Mammary epithelial cell (primary cell): Measurements from ENCODE around the gene C2CD4D.

Experiments used
- EZH2 ChIP-seq: IDR thresholded peaks from 2 replicates; pipeline ENCODE4 v1.6.1; 2012; ENCODE audit warnings: low read length, inconsistent platforms, borderline replicate concordance
- TF ChIP-seq, protein P1 (sequence below), 2 donors: IDR thresholded peaks in 1 of 2; conservative IDR thresholded peaks in 1 of 2; 2 replicates each; pipeline ENCODE4 v1.5.1; 2011 to 2012; ENCODE audit warnings: inconsistent platforms in 2 of 2, low read length in 2 of 2, mild to moderate bottlenecking in 2 of 2, control low read depth in 1 of 2, low read depth in 1 of 2; ENCODE audit not compliant: insufficient read depth in 1 of 2; ENCODE audit errors: extremely low read depth in 1 of 2

DNA sequence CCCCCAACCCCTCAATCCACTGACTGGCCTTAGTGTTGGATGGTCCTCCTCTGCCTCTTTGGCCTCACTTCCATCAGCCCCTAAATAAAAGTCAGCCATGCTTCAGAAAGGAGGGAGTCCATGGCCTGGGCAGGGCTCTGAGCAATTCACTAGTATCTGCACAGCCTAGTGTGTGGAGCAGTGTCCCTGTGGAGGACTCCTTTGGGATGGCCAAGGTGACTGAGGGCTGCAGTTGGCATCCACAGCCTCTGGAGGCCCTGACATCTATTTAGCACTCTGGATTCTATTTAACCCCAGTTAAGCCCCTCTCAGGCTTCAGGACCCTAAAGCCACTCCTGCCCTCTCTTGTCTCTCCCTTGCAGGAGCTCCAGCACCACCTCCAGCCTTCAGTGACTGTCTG lies 10.3 kb upstream of the C2CD4D start:
- TF ChIP-seq, protein P1, sequence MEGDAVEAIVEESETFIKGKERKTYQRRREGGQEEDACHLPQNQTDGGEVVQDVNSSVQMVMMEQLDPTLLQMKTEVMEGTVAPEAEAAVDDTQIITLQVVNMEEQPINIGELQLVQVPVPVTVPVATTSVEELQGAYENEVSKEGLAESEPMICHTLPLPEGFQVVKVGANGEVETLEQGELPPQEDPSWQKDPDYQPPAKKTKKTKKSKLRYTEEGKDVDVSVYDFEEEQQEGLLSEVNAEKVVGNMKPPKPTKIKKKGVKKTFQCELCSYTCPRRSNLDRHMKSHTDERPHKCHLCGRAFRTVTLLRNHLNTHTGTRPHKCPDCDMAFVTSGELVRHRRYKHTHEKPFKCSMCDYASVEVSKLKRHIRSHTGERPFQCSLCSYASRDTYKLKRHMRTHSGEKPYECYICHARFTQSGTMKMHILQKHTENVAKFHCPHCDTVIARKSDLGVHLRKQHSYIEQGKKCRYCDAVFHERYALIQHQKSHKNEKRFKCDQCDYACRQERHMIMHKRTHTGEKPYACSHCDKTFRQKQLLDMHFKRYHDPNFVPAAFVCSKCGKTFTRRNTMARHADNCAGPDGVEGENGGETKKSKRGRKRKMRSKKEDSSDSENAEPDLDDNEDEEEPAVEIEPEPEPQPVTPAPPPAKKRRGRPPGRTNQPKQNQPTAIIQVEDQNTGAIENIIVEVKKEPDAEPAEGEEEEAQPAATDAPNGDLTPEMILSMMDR (conservative IDR thresholded peaks at IDR 0.05 in 1 of 2, IDR thresholded peaks at IDR 0.05 in 1 of 2; ENCODE audit: extremely low read depth in 1 of 2, insufficient read depth in 1 of 2, low read depth in 1 of 2, low read length in 2 of 2), result no peak
- TF ChIP-seq EZH2, result no peak
